ENCODE results near the gene OR9A2.

The OR9A2 gene

GRCh38 chr7:143012001-143012400 lies 14.9 kb downstream of the OR9A2 start:
- no peak overlapping the region for H3K9ac ChIP-seq (ENCODE audit: low read length in 5 of 5)
- H3K27me3 ChIP-seq (ENCODE audit: control insufficient read depth in 5 of 5, insufficient read depth in 4 of 5, low read length in 5 of 5) = no peaks in the 10 kb centered on the region
- no peaks in the 10 kb centered on the region for H3K36me3 ChIP-seq (ENCODE audit: control insufficient read depth in 5 of 5, insufficient read depth in 5 of 5, low read length in 5 of 5)
- peaks cover 0 to 8% (median 2%) of the 10 kb centered on the region in 5 donors for H3K4me1 ChIP-seq (ENCODE audit: control insufficient read depth in 5 of 5, insufficient read depth in 5 of 5, low read length in 5 of 5)
- no peak overlapping the region for H3K27ac ChIP-seq (ENCODE audit: low read depth, low read length)
- no peak overlapping the region for H3K4me3 ChIP-seq (ENCODE audit: low read depth in 1 of 5, low read length in 5 of 5)
- no peaks in the 10 kb centered on the region for H3K9me3 ChIP-seq (ENCODE audit: control insufficient read depth in 5 of 5, low read length in 5 of 5)

- Histone ChIP-seq H3K9ac (ENCODE audit: low read length in 5 of 5) (no peak overlapping the region), H3K27ac (ENCODE audit: low read depth, low read length) (no peak overlapping the region)
These were observed 18.7 kb downstream of the OR9A2 start for GRCh38 chr7:143008007-143008901.

GRCh38 chr7:143005632-143006260 lies 21.2 kb downstream of the OR9A2 start:
- H3K27me3 ChIP-seq (ENCODE audit: control insufficient read depth in 5 of 5, insufficient read depth in 4 of 5, low read length in 5 of 5) = peaks cover 0 to 3% (median 0%) of the 10 kb centered on the region in 5 donors
- H3K4me1 ChIP-seq (ENCODE audit: control insufficient read depth in 5 of 5, insufficient read depth in 5 of 5, low read length in 5 of 5) = peaks cover 0 to 5% (median 4%) of the 10 kb centered on the region in 5 donors
- no peak overlapping the region for H3K9ac ChIP-seq (ENCODE audit: low read length in 5 of 5)
- H3K4me3 ChIP-seq (ENCODE audit: low read depth in 1 of 5, low read length in 5 of 5) = no peak overlapping the region
- no peaks in the 10 kb centered on the region for H3K9me3 ChIP-seq (ENCODE audit: control insufficient read depth in 5 of 5, low read length in 5 of 5)
- no peaks in the 10 kb centered on the region for H3K36me3 ChIP-seq (ENCODE audit: control insufficient read depth in 5 of 5, insufficient read depth in 5 of 5, low read length in 5 of 5)
- H3K27ac ChIP-seq (ENCODE audit: low read depth, low read length) = no peak overlapping the region

More at GRCh38 chr7:143008007-143008901, 18.7 kb downstream of the OR9A2 start:
- H3K4me3 ChIP-seq (ENCODE audit: low read depth in 1 of 5, low read length in 5 of 5) = no peak overlapping the region
- H3K36me3 ChIP-seq (ENCODE audit: control insufficient read depth in 5 of 5, insufficient read depth in 5 of 5, low read length in 5 of 5) = no peaks in the 10 kb centered on the region
- H3K27me3 ChIP-seq (ENCODE audit: control insufficient read depth in 5 of 5, insufficient read depth in 4 of 5, low read length in 5 of 5) = peaks cover 0 to 3% (median 0%) of the 10 kb centered on the region in 5 donors
- peaks cover 0 to 2% (median 1%) of the 10 kb centered on the region in 5 donors for H3K4me1 ChIP-seq (ENCODE audit: control insufficient read depth in 5 of 5, insufficient read depth in 5 of 5, low read length in 5 of 5)
- no peaks in the 10 kb centered on the region for H3K9me3 ChIP-seq (ENCODE audit: control insufficient read depth in 5 of 5, low read length in 5 of 5)

- H3K4me3 ChIP-seq (ENCODE audit: low read depth in 1 of 5, low read length in 5 of 5) = peak overlapping the region; percentile 17 to 58 (median 36)
- H3K36me3 ChIP-seq (ENCODE audit: control insufficient read depth in 5 of 5, insufficient read depth in 5 of 5, low read length in 5 of 5) = no peaks in the 10 kb centered on the region
- no peak overlapping the region for H3K9ac ChIP-seq (ENCODE audit: low read length in 5 of 5)
- H3K4me1 ChIP-seq (ENCODE audit: control insufficient read depth in 5 of 5, insufficient read depth in 5 of 5, low read length in 5 of 5) = peaks cover 0 to 9% (median 5%) of the 10 kb centered on the region in 5 donors
- H3K9me3 ChIP-seq (ENCODE audit: control insufficient read depth in 5 of 5, low read length in 5 of 5) = no peaks in the 10 kb centered on the region
- no peak overlapping the region for H3K27ac ChIP-seq (ENCODE audit: low read depth, low read length)
- peaks cover 0 to 3% (median 0%) of the 10 kb centered on the region in 5 donors for H3K27me3 ChIP-seq (ENCODE audit: control insufficient read depth in 5 of 5, insufficient read depth in 4 of 5, low read length in 5 of 5)
These were observed 23.4 kb downstream of the OR9A2 start for GRCh38 chr7:143003393-143004051.

- peaks cover 0 to 3% (median 0%) of the 10 kb centered on the region in 5 donors for H3K27me3 ChIP-seq (ENCODE audit: control insufficient read depth in 5 of 5, insufficient read depth in 4 of 5, low read length in 5 of 5)
- no peaks in the 10 kb centered on the region for H3K9me3 ChIP-seq (ENCODE audit: control insufficient read depth in 5 of 5, low read length in 5 of 5)
- H3K4me1 ChIP-seq (ENCODE audit: control insufficient read depth in 5 of 5, insufficient read depth in 5 of 5, low read length in 5 of 5) = peaks cover 0 to 9% (median 5%) of the 10 kb centered on the region in 5 donors
- no peaks in the 10 kb centered on the region for H3K36me3 ChIP-seq (ENCODE audit: control insufficient read depth in 5 of 5, insufficient read depth in 5 of 5, low read length in 5 of 5)
- H3K4me3 ChIP-seq (ENCODE audit: low read depth in 1 of 5, low read length in 5 of 5) = peak overlapping the region in 4 of 5 donors; percentile 33 to 58 (median 44)
- no peak overlapping the region for H3K9ac ChIP-seq (ENCODE audit: low read length in 5 of 5)
- no peak overlapping the region for H3K27ac ChIP-seq (ENCODE audit: low read depth, low read length)
These were observed 24.0 kb downstream of the OR9A2 start for GRCh38 chr7:143002898-143003297.

GRCh38 chr7:143002106-143002505 lies 24.8 kb downstream of the OR9A2 start:
- H3K27me3 ChIP-seq (ENCODE audit: control insufficient read depth in 5 of 5, insufficient read depth in 4 of 5, low read length in 5 of 5) = peaks cover 0 to 3% (median 0%) of the 10 kb centered on the region in 5 donors
- H3K4me1 ChIP-seq (ENCODE audit: control insufficient read depth in 5 of 5, insufficient read depth in 5 of 5, low read length in 5 of 5) = peaks cover 0 to 9% (median 5%) of the 10 kb centered on the region in 5 donors
- no peak overlapping the region for H3K27ac ChIP-seq (ENCODE audit: low read depth, low read length)
- H3K9me3 ChIP-seq (ENCODE audit: control insufficient read depth in 5 of 5, low read length in 5 of 5) = no peaks in the 10 kb centered on the region
- H3K4me3 ChIP-seq (ENCODE audit: low read depth in 1 of 5, low read length in 5 of 5) = no peak overlapping the region
- H3K9ac ChIP-seq (ENCODE audit: low read length in 5 of 5) = no peak overlapping the region
- H3K36me3 ChIP-seq (ENCODE audit: control insufficient read depth in 5 of 5, insufficient read depth in 5 of 5, low read length in 5 of 5) = no peaks in the 10 kb centered on the region

- peaks cover 0 to 3% (median 0%) of the 10 kb centered on the region in 5 donors for H3K9me3 ChIP-seq (ENCODE audit: control insufficient read depth in 5 of 5, low read length in 5 of 5)
These were observed 26.3 kb downstream of the OR9A2 start for GRCh38 chr7:143000648-143001047.

GRCh38 chr7:142999793-143000192 lies 27.1 kb downstream of the OR9A2 start:
- Histone ChIP-seq H3K9me3 (ENCODE audit: control insufficient read depth in 5 of 5, low read length in 5 of 5) (peaks cover 0 to 3% (median 0%) of the 10 kb centered on the region in 5 donors), H3K27ac (ENCODE audit: low read depth, low read length) (no peak overlapping the region), H3K4me1 (ENCODE audit: control insufficient read depth in 5 of 5, insufficient read depth in 5 of 5, low read length in 5 of 5) (peaks cover 0 to 9% (median 5%) of the 10 kb centered on the region in 5 donors), H3K27me3 (ENCODE audit: control insufficient read depth in 5 of 5, insufficient read depth in 4 of 5, low read length in 5 of 5) (peaks cover 0 to 3% (median 0%) of the 10 kb centered on the region in 5 donors), H3K4me3 (ENCODE audit: low read depth in 1 of 5, low read length in 5 of 5) (no peak overlapping the region), H3K9ac (ENCODE audit: low read length in 5 of 5) (no peak overlapping the region), H3K36me3 (ENCODE audit: control insufficient read depth in 5 of 5, insufficient read depth in 5 of 5, low read length in 5 of 5) (no peaks in the 10 kb centered on the region)

More at GRCh38 chr7:143000648-143001047, 26.3 kb downstream of the OR9A2 start:
- H3K4me1 ChIP-seq (ENCODE audit: control insufficient read depth in 5 of 5, insufficient read depth in 5 of 5, low read length in 5 of 5) = peaks cover 0 to 9% (median 5%) of the 10 kb centered on the region in 5 donors
- H3K9ac ChIP-seq (ENCODE audit: low read length in 5 of 5) = no peak overlapping the region
- no peaks in the 10 kb centered on the region for H3K36me3 ChIP-seq (ENCODE audit: control insufficient read depth in 5 of 5, insufficient read depth in 5 of 5, low read length in 5 of 5)
- no peak overlapping the region for H3K27ac ChIP-seq (ENCODE audit: low read depth, low read length)
- H3K4me3 ChIP-seq (ENCODE audit: low read depth in 1 of 5, low read length in 5 of 5) = no peak overlapping the region
- peaks cover 0 to 3% (median 0%) of the 10 kb centered on the region in 5 donors for H3K27me3 ChIP-seq (ENCODE audit: control insufficient read depth in 5 of 5, insufficient read depth in 4 of 5, low read length in 5 of 5)

GRCh38 chr7:142998966-142999365 lies 28.0 kb downstream of the OR9A2 start:
- Histone ChIP-seq H3K4me1 (ENCODE audit: control insufficient read depth in 5 of 5, insufficient read depth in 5 of 5, low read length in 5 of 5) (peaks cover 0 to 9% (median 5%) of the 10 kb centered on the region in 5 donors), H3K4me3 (ENCODE audit: low read depth in 1 of 5, low read length in 5 of 5) (no peak overlapping the region), H3K36me3 (ENCODE audit: control insufficient read depth in 5 of 5, insufficient read depth in 5 of 5, low read length in 5 of 5) (no peaks in the 10 kb centered on the region), H3K9me3 (ENCODE audit: control insufficient read depth in 5 of 5, low read length in 5 of 5) (peaks cover 0 to 3% (median 0%) of the 10 kb centered on the region in 5 donors), H3K27ac (ENCODE audit: low read depth, low read length) (no peak overlapping the region), H3K27me3 (ENCODE audit: control insufficient read depth in 5 of 5, insufficient read depth in 4 of 5, low read length in 5 of 5) (no peaks in the 10 kb centered on the region), H3K9ac (ENCODE audit: low read length in 5 of 5) (no peak overlapping the region)
